Measurements from ENCODE around the gene IER3. TPM values are rescaled to one million over a fixed set of nuclear protein-coding genes. Genes with fewer than 3 reads are reported as not detected.

Gene IER3
- total and polyA plus RNA-seq, 9 of the 15 experiments (the other 6 are each of a cell fraction or from before 2014, with no cell fraction given): 1.5 to 30.0 (median 11.5) TPM

GRCh38 chr6:30724906-30725667 is 19.3 kb downstream of the IER3 start (continued):
- TF ChIP-seq, protein P1, sequence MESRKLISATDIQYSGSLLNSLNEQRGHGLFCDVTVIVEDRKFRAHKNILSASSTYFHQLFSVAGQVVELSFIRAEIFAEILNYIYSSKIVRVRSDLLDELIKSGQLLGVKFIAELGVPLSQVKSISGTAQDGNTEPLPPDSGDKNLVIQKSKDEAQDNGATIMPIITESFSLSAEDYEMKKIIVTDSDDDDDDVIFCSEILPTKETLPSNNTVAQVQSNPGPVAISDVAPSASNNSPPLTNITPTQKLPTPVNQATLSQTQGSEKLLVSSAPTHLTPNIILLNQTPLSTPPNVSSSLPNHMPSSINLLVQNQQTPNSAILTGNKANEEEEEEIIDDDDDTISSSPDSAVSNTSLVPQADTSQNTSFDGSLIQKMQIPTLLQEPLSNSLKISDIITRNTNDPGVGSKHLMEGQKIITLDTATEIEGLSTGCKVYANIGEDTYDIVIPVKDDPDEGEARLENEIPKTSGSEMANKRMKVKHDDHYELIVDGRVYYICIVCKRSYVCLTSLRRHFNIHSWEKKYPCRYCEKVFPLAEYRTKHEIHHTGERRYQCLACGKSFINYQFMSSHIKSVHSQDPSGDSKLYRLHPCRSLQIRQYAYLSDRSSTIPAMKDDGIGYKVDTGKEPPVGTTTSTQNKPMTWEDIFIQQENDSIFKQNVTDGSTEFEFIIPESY (CRISPR knock-in tag; IDR thresholded peaks at IDR 0.05): no peak
- TF ChIP-seq ZNF174 (CRISPR knock-in tag; IDR thresholded peaks at IDR 0.05) (no peak), ARID1B (IDR thresholded peaks at IDR 0.05) (no peak), CTCFL (IDR thresholded peaks at IDR 0.05; ENCODE audit: borderline replicate concordance, insufficient read depth, low read depth, low read length, poor library complexity, severe bottlenecking) (no peak), PRMT5 (CRISPR knock-in tag; IDR thresholded peaks at IDR 0.05) (no peak), ZNF175 (CRISPR knock-in tag; IDR thresholded peaks at IDR 0.05; ENCODE audit: low read depth) (no peak), TEAD2 (tag; IDR thresholded peaks at IDR 0.05) (no peak), PHF20 (IDR thresholded peaks at IDR 0.05; ENCODE audit: partially characterized antibody) (no peak), ZNF584 (CRISPR knock-in tag; IDR thresholded peaks at IDR 0.05; ENCODE audit: low read depth) (no peak), ASH1L (IDR thresholded peaks at IDR 0.05; ENCODE audit: borderline replicate concordance, low read depth, partially characterized antibody) (no peak), CBFA2T2 (conservative IDR thresholded peaks at IDR 0.05) (no peak), STAT5A (IDR thresholded peaks at IDR 0.05; ENCODE audit: borderline replicate concordance, low read length) (peak; percentile 9; the same call in 1 of the 2 replicates), ELK3 (CRISPR knock-in tag; IDR thresholded peaks at IDR 0.05) (no peak), ZNF561 (CRISPR knock-in tag; conservative IDR thresholded peaks at IDR 0.05) (0 out of 2 replicates have a peak, but pooled peaks have one; percentile 15)
- TF ChIP-seq, protein P2, sequence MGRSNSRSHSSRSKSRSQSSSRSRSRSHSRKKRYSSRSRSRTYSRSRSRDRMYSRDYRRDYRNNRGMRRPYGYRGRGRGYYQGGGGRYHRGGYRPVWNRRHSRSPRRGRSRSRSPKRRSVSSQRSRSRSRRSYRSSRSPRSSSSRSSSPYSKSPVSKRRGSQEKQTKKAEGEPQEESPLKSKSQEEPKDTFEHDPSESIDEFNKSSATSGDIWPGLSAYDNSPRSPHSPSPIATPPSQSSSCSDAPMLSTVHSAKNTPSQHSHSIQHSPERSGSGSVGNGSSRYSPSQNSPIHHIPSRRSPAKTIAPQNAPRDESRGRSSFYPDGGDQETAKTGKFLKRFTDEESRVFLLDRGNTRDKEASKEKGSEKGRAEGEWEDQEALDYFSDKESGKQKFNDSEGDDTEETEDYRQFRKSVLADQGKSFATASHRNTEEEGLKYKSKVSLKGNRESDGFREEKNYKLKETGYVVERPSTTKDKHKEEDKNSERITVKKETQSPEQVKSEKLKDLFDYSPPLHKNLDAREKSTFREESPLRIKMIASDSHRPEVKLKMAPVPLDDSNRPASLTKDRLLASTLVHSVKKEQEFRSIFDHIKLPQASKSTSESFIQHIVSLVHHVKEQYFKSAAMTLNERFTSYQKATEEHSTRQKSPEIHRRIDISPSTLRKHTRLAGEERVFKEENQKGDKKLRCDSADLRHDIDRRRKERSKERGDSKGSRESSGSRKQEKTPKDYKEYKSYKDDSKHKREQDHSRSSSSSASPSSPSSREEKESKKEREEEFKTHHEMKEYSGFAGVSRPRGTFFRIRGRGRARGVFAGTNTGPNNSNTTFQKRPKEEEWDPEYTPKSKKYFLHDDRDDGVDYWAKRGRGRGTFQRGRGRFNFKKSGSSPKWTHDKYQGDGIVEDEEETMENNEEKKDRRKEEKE (IDR thresholded peaks at IDR 0.05; ENCODE audit: borderline replicate concordance in 1 of 2, control insufficient read depth in 1 of 2, low read depth in 2 of 2, low read length in 1 of 2): no peak; a peak in 1 of 4 replicates
- TF ChIP-seq, protein P3, sequence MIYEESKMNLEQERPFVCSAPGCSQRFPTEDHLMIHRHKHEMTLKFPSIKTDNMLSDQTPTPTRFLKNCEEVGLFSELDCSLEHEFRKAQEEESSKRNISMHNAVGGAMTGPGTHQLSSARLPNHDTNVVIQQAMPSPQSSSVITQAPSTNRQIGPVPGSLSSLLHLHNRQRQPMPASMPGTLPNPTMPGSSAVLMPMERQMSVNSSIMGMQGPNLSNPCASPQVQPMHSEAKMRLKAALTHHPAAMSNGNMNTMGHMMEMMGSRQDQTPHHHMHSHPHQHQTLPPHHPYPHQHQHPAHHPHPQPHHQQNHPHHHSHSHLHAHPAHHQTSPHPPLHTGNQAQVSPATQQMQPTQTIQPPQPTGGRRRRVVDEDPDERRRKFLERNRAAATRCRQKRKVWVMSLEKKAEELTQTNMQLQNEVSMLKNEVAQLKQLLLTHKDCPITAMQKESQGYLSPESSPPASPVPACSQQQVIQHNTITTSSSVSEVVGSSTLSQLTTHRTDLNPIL (CRISPR knock-in tag; IDR thresholded peaks at IDR 0.05): no peak
